MM.1S (cell line): ENCODE results near the gene CFI.

Source experiments
- CTCF ChIP-seq: fragments of 300-600 bp; sonication (generic); IDR thresholded peaks from 2 replicates; pipeline ENCODE4 v1.5.1; 2016; ENCODE audit warnings: antibody characterized with exemption, low read length, mixed read lengths
- EZH2 ChIP-seq: fragments of 300-600 bp; sonication (generic); optimal IDR thresholded peaks from 2 replicates; pipeline ENCODE3; 2017; ENCODE audit warnings: low read depth, mild to moderate bottlenecking, antibody characterized with exemption, low read length, mixed read lengths

GRCh38 chr4:109721033-109721432 is 80.8 kb downstream of the CFI start:
- TF ChIP-seq CTCF (no peak), EZH2 (no peak)
